B cell (primary cell): ENCODE measurements around the gene TRIM44. TPM values are rescaled to one million over a fixed set of nuclear protein-coding genes. Genes with fewer than 3 reads are reported as not detected.

Source experiments
- ATAC-seq: fragments of 200-7000 bp; cut with Tn5 transposase; one replicate; pipeline ENCODE4 v1.10.0; 2021; ENCODE audit warnings: low read depth, mild to moderate bottlenecking, moderate number of reproducible peaks, moderate library complexity
- CTCF ChIA-PET: fragments of 350-600 bp; sonication (Branson Sonifier 250); formaldehyde crosslinking; loops from one replicate; lab custom pipeline; 2021; ENCODE audit warnings: antibody characterized with exemption, inconsistent platforms; lab: Charles Lee
- POLR2A ChIA-PET: fragments of 350-600 bp; sonication (Branson Sonifier 250); formaldehyde crosslinking; loops from one replicate; lab custom pipeline; 2021; ENCODE audit warnings: antibody characterized with exemption; lab: Charles Lee
- DNase-seq: peaks from one replicate; pipeline ENCODE4 v3.0.0; 2013
- H2AFZ ChIP-seq: 2 replicates; pipeline ENCODE4 v1.6.1; 2012; ENCODE audit warnings: mild to moderate bottlenecking, low read depth, low read length; ENCODE audit not compliant: insufficient read depth, poor library complexity, severe bottlenecking
- H3K27ac ChIP-seq, 2 donors: 1 replicate in 1 of 2; 2 replicates in 1 of 2; pipeline ENCODE4 v1.5.1; 2012 to 2013; ENCODE audit warnings: low read length in 2 of 2, mild to moderate bottlenecking in 2 of 2, moderate library complexity in 1 of 2
- H3K27me3 ChIP-seq, 4 experiments: fragments of 200-600 bp in 1 of 4; sonication (generic) in 1 of 4; replicated peaks in 1 of 4; 1 replicate in 2 of 4; 2 replicates in 2 of 4; pipeline versions ENCODE4 v1.6.1 to v1.7.0; 2013 to 2016; ENCODE audit warnings: low read length in 3 of 4, mild to moderate bottlenecking in 2 of 4, mixed read lengths in 1 of 4, moderate library complexity in 1 of 4; ENCODE audit not compliant: insufficient read depth in 4 of 4, control insufficient read depth in 3 of 4; ENCODE audit errors: control extremely low read depth in 1 of 4
- H3K36me3 ChIP-seq, 2 experiments: replicated peaks in 1 of 2; 1 replicate in 1 of 2; 2 replicates in 1 of 2; pipeline versions ENCODE4 v1.6.1 to v1.7.1; 2013; ENCODE audit warnings: low read length in 1 of 2; ENCODE audit not compliant: insufficient read depth in 2 of 2, control insufficient read depth in 1 of 2; ENCODE audit errors: control extremely low read depth in 1 of 2, extremely low read depth in 1 of 2
- H3K4me1 ChIP-seq, 2 donors: fragments of 200-600 bp in 1 of 2; sonication (generic) in 1 of 2; 1 replicate in 1 of 2; 2 replicates in 1 of 2; pipeline versions ENCODE4 v1.5.1 to v1.6.1; 2013 to 2017; ENCODE audit warnings: low read length in 2 of 2; ENCODE audit not compliant: control insufficient read depth in 2 of 2, insufficient read depth in 2 of 2
- H3K4me2 ChIP-seq: replicated peaks from 2 replicates; pipeline ENCODE3; 2012; ENCODE audit warnings: mild to moderate bottlenecking, low read depth, low read length; ENCODE audit not compliant: poor library complexity, severe bottlenecking
- H3K4me3 ChIP-seq, 5 experiments: fragments of 200-600 bp in 1 of 5; sonication (generic) in 1 of 5; 1 replicate in 3 of 5; 2 replicates in 2 of 5; pipeline versions ENCODE4 v1.5.1 to v1.7.0; 2011 to 2016; ENCODE audit warnings: low read length in 4 of 5, mild to moderate bottlenecking in 4 of 5, low read depth in 2 of 5, control low read depth in 1 of 5, moderate library complexity in 1 of 5; ENCODE audit not compliant: insufficient read depth in 1 of 5; ENCODE audit errors: control extremely low read depth in 1 of 5, extremely low read depth in 1 of 5
- H3K79me2 ChIP-seq: fragments of 200-600 bp; sonication (generic); one replicate; pipeline ENCODE4 v1.6.0; 2016; ENCODE audit warnings: low read length; ENCODE audit not compliant: control insufficient read depth, insufficient read depth
- H3K9ac ChIP-seq: fragments of 200-600 bp; sonication (generic); 2 replicates; pipeline ENCODE4 v1.6.1; 2017; ENCODE audit warnings: mild to moderate bottlenecking, low read length, moderate library complexity
- H3K9me3 ChIP-seq, 3 donors: one replicate each; pipeline versions ENCODE4 v1.6.1 to v1.7.1; 2013; ENCODE audit warnings: low read length in 2 of 3; ENCODE audit not compliant: control insufficient read depth in 2 of 3, insufficient read depth in 1 of 3; ENCODE audit errors: control extremely low read depth in 1 of 3
- H4K20me1 ChIP-seq: 2 replicates; pipeline ENCODE4 v1.6.0; 2012; ENCODE audit warnings: mild to moderate bottlenecking, low read length; ENCODE audit not compliant: insufficient read depth, control insufficient read depth, poor library complexity, severe bottlenecking
- H3K27ac Mint-ChIP-seq: one replicate; pipeline ENCODE4 v1.8.0; 2021; ENCODE audit warnings: mixed read lengths
- H3K27me3 Mint-ChIP-seq: one replicate; pipeline ENCODE4 v1.8.0; 2021; ENCODE audit warnings: mixed read lengths
- H3K4me1 Mint-ChIP-seq: one replicate; pipeline ENCODE4 v1.8.0; 2021; ENCODE audit warnings: mixed read lengths
- H3K4me3 Mint-ChIP-seq: one replicate; pipeline ENCODE4 v1.8.0; 2021; ENCODE audit warnings: mixed read lengths
- H3K9me3 Mint-ChIP-seq: one replicate; pipeline ENCODE4 v1.8.0; 2022; ENCODE audit warnings: mixed read lengths; ENCODE audit not compliant: insufficient read depth
- EZH2 ChIP-seq: IDR thresholded peaks from 2 replicates; pipeline ENCODE4 v1.6.1; 2012; ENCODE audit warnings: borderline replicate concordance, low read depth, mild to moderate bottlenecking, moderate library complexity, low read length; ENCODE audit not compliant: insufficient read depth, poor library complexity, severe bottlenecking
- WGBS: methylation state at CpG from one replicate; pipeline ENCODE4 v1.1.5; 2013; ENCODE audit warnings: missing lambda C conversion rate; ENCODE audit not compliant: insufficient coverage; 5-methylcytosine and 5-hydroxymethylcytosine counted together
- intact Hi-C: fragments of 100-400 bp; cut with micrococcal nuclease; formaldehyde crosslinking; loops from one replicate; pipeline ENCODE4 v1.10.0; 2022
- polyA plus RNA-seq: library from polyadenylated mRNA; depleted of rRNA; stranded (reverse); fragments of >200 nt; gene quantifications from 2 replicates; pipeline ENCODE4 v1.2.3, GENCODE V29; 2012
- total RNA-seq, 2 donors: library from RNA; stranded (reverse); fragments of 120-200 nt in 1 of 2; gene quantifications; 1 replicate in 1 of 2; 2 replicates in 1 of 2; pipeline versions ENCODE4 v1.2.3 to v1.2.4, GENCODE V29; 2013 to 2022
- TF ChIP-seq, protein P1 (sequence below): fragments of 200-600 bp; IDR thresholded peaks from one replicate; pipeline ENCODE4 v1.8.0; 2022; ENCODE audit warnings: antibody characterized with exemption, mild to moderate bottlenecking

The TRIM44 gene
- total and polyA plus RNA-seq, 2 donors (not counting 1 experiment from before 2014, with no cell fraction given): 39.1 to 71.1 TPM

DNA sequence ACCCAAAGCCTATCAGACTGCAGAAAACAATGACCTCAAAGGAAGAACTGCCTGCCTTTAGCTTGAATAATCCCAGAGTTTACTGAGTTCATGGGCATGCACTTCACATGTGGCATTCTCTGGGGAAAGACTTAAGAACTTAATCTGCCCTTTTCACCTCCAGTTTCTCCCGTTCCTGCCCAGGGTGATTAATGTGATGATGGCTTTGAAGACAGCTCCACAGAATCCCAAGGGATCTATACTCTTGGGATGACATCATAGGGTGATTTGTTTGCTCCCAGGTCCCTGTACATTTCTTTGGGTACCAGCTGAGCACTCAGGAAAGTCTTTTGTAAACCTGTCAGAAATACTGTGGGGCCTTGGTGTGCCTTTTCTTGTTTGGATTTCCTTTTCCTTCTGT, 30.3 kb upstream of the TRIM44 start:
- Mint-ChIP-seq H3K9me3 (no peaks in the 10 kb centered on the region), H3K27ac (no peak overlapping the region), H3K27me3 (peaks cover 61% of the 10 kb centered on the region), H3K4me3 (no peak overlapping the region), H3K4me1 (no peaks in the 10 kb centered on the region)
- no CpG with 5 or more reads among the region's 1 CpG for WGBS
- Histone ChIP-seq H3K9ac (no peak overlapping the region), H4K20me1 (no peaks in the 10 kb centered on the region), H3K36me3 (no peaks in the 10 kb centered on the region), H2AFZ (no peak overlapping the region), H3K4me1 (no peaks in the 10 kb centered on the region), H3K79me2 (no peaks in the 10 kb centered on the region), H3K27ac (no peak overlapping the region), H3K27me3 (peaks cover 0 to 17% (median 9%) of the 10 kb centered on the region in 4 experiments), H3K9me3 (no peaks in the 10 kb centered on the region), H3K4me2 (no peak overlapping the region), H3K4me3 (no peak overlapping the region)
- CTCF ChIA-PET: no interaction called here
- POLR2A ChIA-PET: no interaction called here
- DNase-seq (no peak), ATAC-seq (no peak)
- TF ChIP-seq, protein P1, sequence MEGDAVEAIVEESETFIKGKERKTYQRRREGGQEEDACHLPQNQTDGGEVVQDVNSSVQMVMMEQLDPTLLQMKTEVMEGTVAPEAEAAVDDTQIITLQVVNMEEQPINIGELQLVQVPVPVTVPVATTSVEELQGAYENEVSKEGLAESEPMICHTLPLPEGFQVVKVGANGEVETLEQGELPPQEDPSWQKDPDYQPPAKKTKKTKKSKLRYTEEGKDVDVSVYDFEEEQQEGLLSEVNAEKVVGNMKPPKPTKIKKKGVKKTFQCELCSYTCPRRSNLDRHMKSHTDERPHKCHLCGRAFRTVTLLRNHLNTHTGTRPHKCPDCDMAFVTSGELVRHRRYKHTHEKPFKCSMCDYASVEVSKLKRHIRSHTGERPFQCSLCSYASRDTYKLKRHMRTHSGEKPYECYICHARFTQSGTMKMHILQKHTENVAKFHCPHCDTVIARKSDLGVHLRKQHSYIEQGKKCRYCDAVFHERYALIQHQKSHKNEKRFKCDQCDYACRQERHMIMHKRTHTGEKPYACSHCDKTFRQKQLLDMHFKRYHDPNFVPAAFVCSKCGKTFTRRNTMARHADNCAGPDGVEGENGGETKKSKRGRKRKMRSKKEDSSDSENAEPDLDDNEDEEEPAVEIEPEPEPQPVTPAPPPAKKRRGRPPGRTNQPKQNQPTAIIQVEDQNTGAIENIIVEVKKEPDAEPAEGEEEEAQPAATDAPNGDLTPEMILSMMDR: no peak
- no peak for TF ChIP-seq EZH2
- intact Hi-C loops: no loop called here

DNA sequence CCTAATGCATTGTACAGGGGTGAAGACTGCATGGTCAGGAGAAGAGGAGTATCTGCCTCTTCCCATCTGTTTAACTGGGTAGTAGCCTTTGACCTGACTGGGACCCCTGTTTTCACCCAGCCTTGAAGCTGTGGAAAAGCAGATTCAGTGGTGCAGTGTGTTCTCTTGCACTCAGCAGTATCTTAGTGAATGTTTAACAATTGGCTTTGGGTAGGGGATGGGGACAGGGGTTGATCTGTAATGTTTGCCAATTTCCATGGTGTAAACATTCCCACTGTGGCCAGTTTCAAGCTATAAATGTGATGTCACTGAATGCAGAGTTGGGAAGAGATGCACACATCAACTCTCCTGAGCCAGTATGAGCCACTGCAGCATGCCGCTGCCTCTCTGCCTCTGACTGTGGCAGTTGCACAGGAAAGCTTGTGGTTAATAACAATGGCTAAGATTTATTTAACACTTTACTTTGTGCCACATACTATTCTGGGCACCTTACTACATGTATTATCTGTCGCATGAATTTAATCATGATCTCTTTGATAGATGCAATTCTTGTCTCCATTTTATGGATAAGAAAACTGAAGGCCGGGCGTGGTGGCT, 28.6 kb upstream of the TRIM44 start:
- Mint-ChIP-seq H3K9me3 (no peaks in the 10 kb centered on the region), H3K27ac (no peak overlapping the region), H3K27me3 (peaks cover 53% of the 10 kb centered on the region), H3K4me1 (no peaks in the 10 kb centered on the region), H3K4me3 (no peak overlapping the region)
- H3K4me3 ChIP-seq: no peak overlapping the region
- CTCF ChIA-PET: no interaction called here
- no peak overlapping the region for H3K27ac ChIP-seq
- TF ChIP-seq EZH2: no peak
- TF ChIP-seq, protein P1: no peak
- no peak overlapping the region for H2AFZ ChIP-seq
- H3K79me2 ChIP-seq: no peaks in the 10 kb centered on the region
- no peaks in the 10 kb centered on the region for H3K4me1 ChIP-seq
- H3K27me3 ChIP-seq: peaks cover 0 to 17% (median 11%) of the 10 kb centered on the region in 4 experiments
- no peaks in the 10 kb centered on the region for H3K36me3 ChIP-seq
- DNase-seq: no peak
- intact Hi-C loops: no loop called here
- H4K20me1 ChIP-seq: no peaks in the 10 kb centered on the region
- no peak for ATAC-seq
- no CpG with 5 or more reads among the region's 4 CpGs for WGBS
- H3K4me2 ChIP-seq: no peak overlapping the region
- POLR2A ChIA-PET: no interaction called here
- H3K9me3 ChIP-seq: no peaks in the 10 kb centered on the region
- no peak overlapping the region for H3K9ac ChIP-seq
